ENCODE results near the gene CCDC178. TPM values are rescaled to one million over a fixed set of nuclear protein-coding genes. Genes with fewer than 3 reads are reported as not detected.
A peak's percentile ranks its signal among the peaks of the same experiment; 100 is the strongest.

Gene CCDC178
- total RNA-seq = not detected
- long read RNA-seq, donor 1 = 0 reads
- long read RNA-seq, donor 2 = 0 reads

DNA sequence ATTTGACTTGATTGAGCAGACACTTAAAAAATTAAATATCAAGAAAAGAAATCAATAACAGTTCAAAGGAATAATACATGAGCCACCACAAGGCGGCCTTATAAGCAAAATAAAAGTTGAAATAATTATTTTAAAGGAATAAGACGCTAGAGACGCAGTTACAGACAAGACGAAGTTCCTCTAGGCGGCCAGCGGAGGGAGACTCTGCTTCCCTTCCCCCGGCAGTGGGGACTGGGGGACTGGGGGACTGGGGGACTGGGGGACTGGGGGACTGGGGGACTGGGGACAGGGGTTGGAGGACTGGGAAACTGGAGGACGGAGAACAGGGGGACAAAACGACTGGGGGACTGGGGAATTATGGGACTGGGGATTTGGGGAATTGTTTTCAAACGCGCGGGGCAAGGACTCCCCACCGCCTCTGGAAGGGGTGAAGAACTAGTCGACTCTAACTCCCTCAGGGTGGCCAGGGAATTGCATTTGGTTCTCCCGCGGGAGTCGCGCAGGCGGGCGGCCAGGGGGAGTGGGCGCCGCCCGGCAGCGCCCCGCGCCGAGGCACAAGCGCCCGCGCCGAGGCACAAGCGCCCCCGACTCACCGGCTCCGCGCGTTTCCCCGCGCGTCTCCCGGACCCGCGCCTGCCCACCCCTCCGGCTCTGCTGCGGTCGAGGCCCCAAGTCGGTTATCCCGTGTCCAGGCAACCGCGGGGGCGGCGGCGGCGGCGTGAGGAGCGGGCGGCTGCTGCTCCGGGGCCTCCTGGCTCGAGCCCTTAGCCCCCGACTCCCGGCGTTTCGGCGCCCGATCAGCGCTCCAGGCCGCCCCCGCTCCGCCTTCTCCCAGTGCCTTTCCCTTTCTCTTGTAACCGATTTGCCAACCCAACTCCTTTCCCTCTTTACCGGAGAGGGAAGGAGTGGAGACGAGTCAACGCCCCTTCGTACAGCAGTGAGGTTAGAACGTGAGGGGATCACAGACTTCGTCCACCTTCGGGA lies at the start of gene CCDC178:
CCDC178 (minus strand) TSS at position 662 of the 984 bp plus-strand sequence. CDS start 28,633 bp downstream, outside the sequence.
- no peaks in the 10 kb centered on the region for H3K4me1 ChIP-seq (ENCODE audit: low read depth)
- ATAC-seq (peak; percentile 66), DNase-seq (peak in 2 of 3 donors; percentile 18 to 42)
- intact Hi-C loops (cut with DNase I, micrococcal nuclease) = no loop called here
- H3K4me3 ChIP-seq = no peak within 1 kb of the TSS
- no peaks in the 10 kb centered on the region for H3K36me3 ChIP-seq (ENCODE audit: low read depth)
- no peak for TF ChIP-seq CTCF (IDR thresholded peaks at IDR 0.05)
- H3K9me3 ChIP-seq = no peaks in the 10 kb centered on the region

GRCh38 chr18:33483908-33484307 lies 43.4 kb upstream of the CCDC178 start:
- intact Hi-C loops (cut with DNase I, micrococcal nuclease) = no loop called here
- no peak for TF ChIP-seq CTCF (IDR thresholded peaks at IDR 0.05)

DNA sequence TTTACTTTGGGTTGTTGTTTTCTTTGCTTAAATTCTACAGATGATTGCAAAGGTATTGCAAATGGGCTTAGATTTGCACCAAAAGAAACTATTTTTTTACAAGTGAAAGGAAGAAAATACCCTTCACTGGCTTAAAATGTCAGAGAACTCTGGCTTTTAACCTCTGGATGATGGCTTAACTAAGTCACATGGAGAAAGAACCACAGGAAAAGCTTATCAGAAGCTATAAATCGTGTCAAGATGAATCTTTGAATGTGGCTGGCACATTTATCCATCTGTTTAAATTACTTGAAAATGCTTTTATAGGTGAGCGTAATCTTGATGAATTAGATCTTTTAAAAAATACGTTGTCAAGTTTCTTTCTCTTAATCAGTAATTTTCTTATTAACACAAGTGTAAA lies 32.0 kb upstream of the CCDC178 start:
- H3K36me3 ChIP-seq (ENCODE audit: low read depth) = no peaks in the 10 kb centered on the region
- TF ChIP-seq CTCF (IDR thresholded peaks at IDR 0.05) = no peak
- no peaks in the 10 kb centered on the region for H3K4me1 ChIP-seq (ENCODE audit: low read depth)
- ATAC-seq (no peak), DNase-seq (no peak)
- no peaks in the 10 kb centered on the region for H3K9me3 ChIP-seq
- no peak overlapping the region for H3K4me3 ChIP-seq
- intact Hi-C loops (cut with DNase I, micrococcal nuclease) = no loop called here

More at GRCh38 chr18:33483908-33484307, 43.4 kb upstream of the CCDC178 start:
- Histone ChIP-seq H3K9me3 (no peaks in the 10 kb centered on the region), H3K4me1 (ENCODE audit: low read depth) (no peaks in the 10 kb centered on the region), H3K36me3 (ENCODE audit: low read depth) (no peaks in the 10 kb centered on the region), H3K4me3 (no peak overlapping the region)
- ATAC-seq (no peak), DNase-seq (no peak)

GRCh38 chr18:33470216-33470615 lies 29.7 kb upstream of the CCDC178 start:
- Histone ChIP-seq H3K9me3 (no peaks in the 10 kb centered on the region), H3K4me1 (ENCODE audit: low read depth) (no peaks in the 10 kb centered on the region), H3K36me3 (ENCODE audit: low read depth) (no peaks in the 10 kb centered on the region), H3K4me3 (no peak overlapping the region)
- no peak for TF ChIP-seq CTCF (IDR thresholded peaks at IDR 0.05)
- ATAC-seq (no peak), DNase-seq (no peak)
- intact Hi-C loops (cut with DNase I, micrococcal nuclease) = no loop called here

GRCh38 chr18:33469699-33470098 lies 29.2 kb upstream of the CCDC178 start:
- intact Hi-C loops (cut with DNase I, micrococcal nuclease) = no loop called here
- no peaks in the 10 kb centered on the region for H3K9me3 ChIP-seq
- H3K4me3 ChIP-seq = no peak overlapping the region
- H3K36me3 ChIP-seq (ENCODE audit: low read depth) = no peaks in the 10 kb centered on the region
- no peak for ATAC-seq
- DNase-seq = no peak
- H3K4me1 ChIP-seq (ENCODE audit: low read depth) = no peaks in the 10 kb centered on the region
- TF ChIP-seq CTCF (IDR thresholded peaks at IDR 0.05) = no peak
